ENCODE data around the gene PGAP6.
"Not testable (repeated sequence)": the region's sequence is repeated elsewhere in the genome, so short reads cannot be mapped to it uniquely, and the experiment has no call there.

Gene PGAP6

DNA sequence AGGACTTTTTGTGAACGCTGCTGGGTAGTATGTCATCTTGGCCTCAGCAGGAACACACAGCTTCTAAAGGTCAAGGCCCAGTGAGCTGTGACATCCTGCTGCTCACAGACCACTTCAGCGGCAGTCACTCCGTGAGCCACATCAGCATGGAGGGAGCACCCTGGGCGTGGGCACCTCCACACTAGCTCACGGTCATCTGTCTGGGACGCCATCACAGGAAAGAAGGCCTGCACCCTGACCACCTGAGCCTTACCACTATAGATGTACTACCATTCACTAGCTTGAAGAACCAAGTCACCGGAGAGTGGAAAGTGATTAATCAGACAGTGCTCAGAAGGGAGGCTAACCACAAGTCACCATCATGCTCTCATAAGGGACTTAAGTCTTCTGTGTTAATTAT lies 32.6 kb downstream of the PGAP6 start:
- no peak for DNase-seq (ENCODE audit: low spot score)

DNA sequence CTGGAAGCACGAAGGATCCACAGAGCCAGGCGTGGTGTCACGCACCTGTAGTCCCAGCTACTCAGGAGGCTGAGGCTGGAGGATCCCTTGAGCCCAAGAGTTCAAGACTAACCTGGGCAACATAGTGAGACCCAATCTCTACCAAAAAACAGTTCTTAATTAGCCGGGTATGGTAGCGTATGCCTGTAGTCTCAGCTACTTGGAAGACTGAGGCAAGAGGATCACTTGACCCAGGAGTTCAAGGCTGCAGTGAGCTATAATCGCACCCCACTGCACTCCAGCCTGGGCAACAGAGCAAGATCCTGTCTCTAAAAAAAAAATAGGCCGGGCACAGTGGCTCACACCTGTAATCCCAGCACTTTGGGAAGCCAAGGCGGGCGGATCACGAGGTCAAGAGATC lies 33.3 kb downstream of the PGAP6 start:
- DNase-seq (ENCODE audit: low spot score), result not testable (repeated sequence)

DNA sequence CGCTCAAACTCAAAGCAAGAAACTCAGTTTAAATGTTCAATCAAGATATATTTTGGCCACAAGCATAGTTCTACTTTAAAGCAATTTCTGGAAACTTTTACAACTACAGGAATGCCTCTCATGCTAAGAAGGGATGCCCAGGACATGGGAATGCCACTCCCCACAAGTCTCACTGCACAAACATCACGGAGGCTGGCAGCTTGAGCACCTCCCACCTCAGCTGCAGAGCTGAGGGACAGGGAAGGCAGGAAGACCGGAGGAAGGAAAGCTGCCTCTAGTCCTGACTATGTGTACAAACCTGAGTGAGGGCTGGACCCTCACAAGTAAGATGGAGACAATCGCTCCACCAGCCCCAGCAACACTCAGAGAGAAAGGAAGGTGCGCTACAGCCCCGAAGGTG lies 34.6 kb downstream of the PGAP6 start:
- no peak for DNase-seq (ENCODE audit: low spot score)

DNA sequence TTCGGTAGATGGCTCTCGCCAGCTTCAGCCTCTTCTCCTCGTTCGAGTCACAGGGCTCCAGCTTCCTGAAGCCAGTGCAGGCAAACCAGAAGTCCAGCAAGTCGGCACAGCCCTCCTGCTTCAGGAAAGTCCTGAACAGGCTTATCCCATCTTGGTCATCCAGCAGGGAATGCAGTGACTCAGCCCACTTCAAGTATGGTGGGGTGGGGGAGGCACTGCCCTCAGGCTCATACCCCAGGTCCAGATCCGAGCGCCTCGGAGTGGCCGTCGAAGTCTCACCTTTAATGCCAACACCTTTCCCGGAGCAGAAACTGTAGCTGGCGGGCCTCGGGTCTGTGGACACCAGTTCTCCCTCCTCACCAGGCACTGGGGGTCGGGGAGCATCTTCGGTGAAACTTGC lies 35.2 kb downstream of the PGAP6 start:
- no peak for DNase-seq (ENCODE audit: low spot score)

DNA sequence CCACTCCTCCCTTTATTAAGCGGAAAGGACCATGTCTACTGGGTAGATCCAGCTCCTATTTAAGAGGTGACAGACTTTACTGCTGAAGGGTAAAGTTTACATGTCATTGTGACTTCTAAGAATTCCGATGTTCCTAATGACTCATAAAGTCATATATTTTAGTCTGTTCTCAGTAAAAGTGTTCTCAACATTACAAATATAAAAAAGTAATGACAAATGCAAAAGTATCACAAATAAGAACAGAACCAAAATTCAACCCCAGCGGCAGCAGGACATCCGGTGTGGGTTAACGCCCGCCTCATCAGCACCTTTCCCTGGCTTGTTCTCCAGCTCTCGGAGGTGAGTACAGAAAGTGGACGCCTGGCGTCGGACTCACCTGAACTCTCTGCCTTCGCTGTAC lies 36.0 kb downstream of the PGAP6 start:
- DNase-seq (ENCODE audit: low spot score), result no peak

DNA sequence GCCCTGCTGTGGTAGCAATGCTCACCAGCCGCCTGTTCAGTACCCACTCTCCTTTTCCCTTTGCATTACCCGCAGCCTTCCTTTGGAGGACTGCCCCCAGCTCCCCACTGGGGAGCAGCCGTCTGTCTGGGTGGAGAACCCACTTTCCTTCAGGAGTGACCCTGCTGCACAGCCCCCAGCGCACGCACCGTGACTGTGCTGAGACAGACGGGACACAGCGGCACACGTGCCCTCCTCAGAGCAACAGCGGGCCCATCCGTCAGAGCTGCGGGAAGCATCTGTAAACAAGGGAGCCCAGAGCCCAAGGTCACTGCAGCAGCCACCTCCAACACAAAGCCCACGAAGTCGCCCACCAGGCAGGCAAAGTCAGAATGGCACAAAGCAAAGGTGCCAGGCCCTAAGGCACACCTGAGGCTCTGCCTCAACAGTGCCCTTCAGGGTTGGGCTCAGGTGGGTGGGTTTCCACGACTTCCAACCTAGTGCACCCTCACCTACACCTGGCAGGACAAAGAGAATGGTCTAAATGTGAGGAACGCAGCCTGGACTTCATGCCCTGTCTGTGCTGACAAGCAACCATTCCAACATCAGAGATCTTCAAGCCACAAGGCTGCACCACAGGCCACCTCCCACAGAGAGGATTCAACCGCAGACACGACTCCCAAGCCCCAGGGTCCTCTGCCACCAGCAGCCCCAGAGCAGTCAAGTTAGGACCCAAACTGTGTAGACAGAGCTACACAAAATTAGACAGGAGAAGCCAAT lies 39.1 kb downstream of the PGAP6 start:
- DNase-seq (ENCODE audit: low spot score), result no peak

DNA sequence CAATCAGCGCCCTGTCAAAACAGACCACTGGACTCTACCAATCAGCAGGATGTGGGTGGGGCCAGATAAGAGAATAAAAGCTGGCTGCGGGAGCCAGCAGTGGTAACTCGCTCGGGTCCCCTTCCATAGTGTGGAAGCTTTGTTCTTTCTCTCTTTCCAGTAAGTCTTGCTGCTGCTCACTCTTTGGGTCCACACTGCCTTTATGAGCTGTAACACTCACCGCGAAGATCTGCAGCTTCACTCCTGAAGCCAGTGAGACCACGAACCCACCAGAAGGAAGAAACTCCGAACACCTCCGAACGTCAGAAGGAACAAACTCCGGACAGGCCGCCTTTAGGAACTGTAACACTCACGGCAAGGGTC lies 39.8 kb downstream of the PGAP6 start:
- DNase-seq (ENCODE audit: low spot score), result not testable (repeated sequence)

DNA sequence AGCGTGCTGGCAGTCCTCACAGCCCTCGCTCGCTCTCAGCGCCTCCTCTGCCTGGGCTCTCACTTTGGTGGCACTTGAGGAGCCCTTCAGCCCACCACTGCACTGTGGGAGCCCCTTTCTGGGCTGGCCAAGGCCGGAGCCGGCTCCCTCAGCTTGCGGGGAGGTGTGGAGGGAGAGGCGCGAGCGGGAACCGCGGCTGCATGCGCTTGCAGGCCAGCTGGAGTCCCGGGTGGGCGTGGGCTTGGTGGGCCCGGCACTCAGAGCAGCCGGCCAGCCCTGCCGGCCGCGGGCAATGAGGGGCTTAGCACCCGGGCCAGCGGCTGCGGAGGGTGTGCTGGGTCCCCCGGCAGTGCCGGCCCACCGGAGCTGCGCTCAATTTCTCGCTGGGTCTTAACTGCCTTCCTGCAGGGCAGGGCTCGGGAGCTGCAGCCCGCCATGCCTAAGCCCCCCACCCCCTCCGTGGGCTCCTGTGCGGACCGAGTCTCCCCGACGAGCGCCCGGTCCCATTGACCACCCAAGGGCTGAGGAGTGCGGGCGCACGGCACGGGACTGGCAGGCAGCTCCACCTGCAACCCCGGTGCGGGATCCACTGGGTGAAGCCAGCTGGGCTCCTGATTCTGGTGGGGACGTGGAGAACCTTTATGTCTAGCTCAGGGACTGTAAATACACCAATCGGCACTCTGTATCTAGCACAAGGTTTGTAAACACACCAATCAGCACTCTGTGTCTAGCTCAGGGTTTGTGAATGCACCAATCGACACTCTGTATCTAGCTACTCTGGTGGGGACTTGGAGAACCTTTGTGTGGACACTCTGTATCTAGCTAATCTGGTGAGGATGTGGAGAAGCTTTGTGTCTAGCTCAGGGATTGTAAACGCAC lies 40.4 kb downstream of the PGAP6 start:
- not testable (repeated sequence) for DNase-seq (ENCODE audit: low spot score)

DNA sequence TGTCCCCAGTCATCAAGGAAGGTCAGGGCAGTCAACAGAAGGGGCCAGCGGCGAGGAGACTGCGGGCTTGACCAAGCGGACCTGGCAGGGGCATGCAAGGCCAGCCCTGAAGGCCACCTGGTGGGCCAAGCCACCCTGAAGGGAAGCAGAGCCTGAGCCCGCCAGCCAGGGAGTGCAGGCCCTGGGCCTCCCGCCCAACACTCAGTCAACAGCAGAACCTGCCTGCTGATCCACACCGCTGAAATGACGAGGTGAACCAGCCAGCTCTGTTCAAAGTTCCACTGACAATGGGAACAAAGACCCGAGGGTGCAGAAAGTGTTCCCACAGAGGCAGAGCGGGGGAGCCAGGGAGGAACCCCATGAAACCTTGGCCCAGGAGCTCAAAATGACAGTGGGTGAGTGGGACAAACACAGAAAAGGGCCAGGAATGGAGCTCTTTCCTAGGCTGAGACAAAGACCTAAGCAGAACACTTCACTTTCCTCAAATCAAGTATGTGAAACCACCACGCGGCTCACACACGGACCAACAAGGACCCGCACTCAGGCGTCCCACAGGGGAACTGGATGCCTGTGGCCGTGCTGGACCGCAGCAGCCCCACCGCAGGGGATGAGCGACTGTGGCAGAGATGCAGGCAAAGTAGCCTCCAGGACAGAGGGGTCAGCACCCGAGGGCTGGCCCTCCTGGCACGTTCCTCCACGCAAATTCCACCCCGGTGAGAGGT lies 41.2 kb downstream of the PGAP6 start:
- no peak for DNase-seq (ENCODE audit: low spot score)

DNA sequence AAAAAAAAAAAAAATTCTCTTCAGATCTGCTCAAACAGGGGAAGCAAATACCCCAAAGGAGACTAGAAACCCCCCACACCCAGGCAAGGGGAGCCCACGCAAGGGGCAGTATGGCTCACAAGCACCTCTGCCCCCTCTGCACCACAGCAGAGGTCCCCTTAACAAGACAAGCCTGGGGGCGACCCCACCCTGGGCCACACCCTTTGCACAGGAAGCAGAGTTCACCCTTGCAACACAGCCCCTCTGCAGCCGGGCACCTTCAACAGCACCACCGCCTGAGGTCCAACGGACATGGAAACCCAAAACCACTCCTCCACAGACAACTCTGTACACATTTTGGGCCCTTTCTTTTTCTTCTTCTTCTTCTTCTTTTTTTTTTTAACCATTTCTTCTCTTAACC lies 42.1 kb downstream of the PGAP6 start:
- DNase-seq (ENCODE audit: low spot score), result no peak

DNA sequence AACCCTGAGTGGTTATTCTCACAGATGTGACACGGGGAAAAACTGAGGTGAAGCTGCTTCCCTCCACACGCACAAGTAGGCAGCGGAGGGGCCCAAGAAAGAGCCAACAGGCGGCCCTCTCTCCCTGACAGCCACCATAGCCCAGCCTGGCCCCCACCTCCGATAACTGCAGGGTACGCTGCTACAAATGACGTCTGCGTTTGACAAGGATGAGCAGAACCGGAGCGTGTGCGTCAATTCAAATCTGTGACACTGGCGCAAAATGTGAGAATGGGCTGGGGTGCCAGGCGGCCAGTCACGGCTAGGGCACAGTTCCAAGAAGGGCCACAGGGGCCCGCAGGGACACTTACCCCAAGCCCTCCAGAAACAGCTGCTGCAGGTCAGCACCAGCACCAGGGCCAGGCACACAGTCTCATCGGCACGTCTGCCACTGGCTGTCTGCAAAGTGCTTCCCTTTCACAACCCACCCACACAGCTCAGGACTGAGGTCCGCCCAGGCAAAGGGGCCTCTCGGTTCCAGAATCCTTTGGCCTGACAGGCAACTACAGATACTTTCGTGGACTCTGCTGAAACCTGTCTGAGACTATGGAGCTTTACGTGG lies 43.7 kb downstream of the PGAP6 start:
- DNase-seq (ENCODE audit: low spot score), result no peak

DNA sequence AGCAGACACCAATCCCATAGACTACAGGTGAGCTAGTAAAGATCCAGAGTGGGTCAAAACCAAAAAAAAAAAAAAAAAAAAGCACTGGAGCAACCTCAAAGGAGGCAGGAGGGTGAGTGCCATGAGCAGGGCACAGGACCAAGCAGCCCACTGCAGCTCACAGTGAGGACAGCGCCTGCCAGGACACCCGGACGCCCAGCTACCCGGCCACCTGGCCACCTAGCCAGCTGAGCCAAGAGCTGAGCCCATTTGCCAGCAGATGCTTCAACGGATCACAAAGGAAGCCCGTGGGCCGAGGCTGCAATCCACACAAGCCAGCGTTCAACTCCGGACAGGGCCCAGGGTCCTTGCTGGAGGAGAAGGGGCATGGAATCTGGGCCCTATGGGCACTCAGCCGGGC lies 44.3 kb downstream of the PGAP6 start:
- DNase-seq (ENCODE audit: low spot score), result no peak

DNA sequence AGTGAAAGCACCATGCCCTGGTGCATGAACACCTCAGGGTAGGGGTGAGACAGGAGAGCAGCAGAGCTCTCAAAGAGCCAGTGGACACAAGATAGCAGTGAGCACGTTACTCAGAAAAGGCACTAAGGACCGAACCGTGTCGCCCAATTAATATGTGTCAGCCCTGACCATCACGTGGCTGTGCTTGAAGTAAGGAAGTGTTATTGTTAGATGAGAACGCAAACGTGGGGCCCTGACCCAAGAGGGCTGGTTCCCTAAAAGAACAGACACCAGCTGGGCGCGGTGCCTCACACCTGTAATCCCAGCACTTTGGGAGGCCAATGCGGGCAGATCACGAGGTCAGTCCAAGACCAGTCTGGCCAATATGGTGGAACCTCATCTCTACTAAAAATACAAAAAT lies 45.5 kb downstream of the PGAP6 start:
- DNase-seq (ENCODE audit: low spot score), result no peak

DNA sequence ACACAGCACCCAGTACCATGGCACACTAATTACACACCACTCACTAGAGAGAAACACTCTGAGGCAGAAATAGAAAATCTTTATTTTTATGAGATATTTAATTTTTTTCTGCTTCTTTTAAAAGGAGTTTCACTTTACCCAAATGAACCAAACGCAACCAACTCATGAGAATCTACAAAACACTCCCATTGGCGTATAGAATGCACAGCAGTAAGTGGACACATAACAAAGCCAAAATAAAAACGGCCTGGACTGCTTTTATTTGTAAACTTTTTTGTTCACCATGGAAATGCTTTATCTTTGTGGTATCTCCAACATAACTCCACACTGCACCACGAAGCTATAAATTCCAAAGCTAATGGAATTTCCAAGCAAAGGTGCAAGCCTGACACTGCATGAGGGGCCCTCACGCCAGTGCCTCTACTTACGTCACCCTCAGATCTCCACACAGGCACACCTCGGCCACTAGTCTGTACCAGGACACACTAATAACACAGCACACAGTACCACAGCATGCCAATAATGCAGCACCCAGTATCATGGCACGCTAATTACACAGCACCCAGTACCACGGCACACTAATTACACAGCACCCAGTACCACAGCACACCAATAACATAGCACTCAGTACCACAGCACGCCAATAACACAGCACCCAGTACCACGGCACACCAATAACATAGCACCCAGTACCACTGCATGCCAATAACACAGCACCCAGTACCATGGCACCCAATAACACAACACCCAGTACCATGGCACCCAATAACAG lies 46.7 kb downstream of the PGAP6 start:
- DNase-seq (ENCODE audit: low spot score), result not testable (repeated sequence)

DNA sequence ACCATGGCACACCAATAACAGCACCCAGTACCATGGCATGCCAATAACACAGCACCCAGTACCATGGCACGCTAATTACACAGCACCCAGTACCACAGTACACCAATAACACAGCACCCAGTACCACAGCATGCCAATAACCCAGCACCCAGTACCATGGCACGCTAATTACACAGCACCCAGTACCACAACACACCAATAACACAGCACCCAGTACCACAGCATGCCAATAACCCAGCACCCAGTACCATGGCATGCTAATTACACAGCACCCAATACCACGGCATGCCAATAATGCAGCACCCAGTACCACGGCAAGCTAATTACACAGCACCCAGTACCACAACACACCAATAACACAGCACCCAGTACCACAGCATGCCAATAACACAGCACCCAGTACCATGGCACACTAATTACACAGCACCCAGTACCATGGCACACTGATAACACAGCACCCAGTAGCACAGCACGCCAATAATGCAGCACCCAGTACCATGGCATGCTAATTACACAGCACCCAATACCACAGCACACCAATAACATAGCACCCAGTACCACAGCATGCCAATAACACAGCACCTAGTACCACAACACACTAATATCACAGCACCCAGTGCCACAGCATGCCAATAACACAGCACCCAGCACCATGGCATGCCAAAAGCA lies 47.5 kb downstream of the PGAP6 start:
- DNase-seq (ENCODE audit: low spot score), result not testable (repeated sequence)

DNA sequence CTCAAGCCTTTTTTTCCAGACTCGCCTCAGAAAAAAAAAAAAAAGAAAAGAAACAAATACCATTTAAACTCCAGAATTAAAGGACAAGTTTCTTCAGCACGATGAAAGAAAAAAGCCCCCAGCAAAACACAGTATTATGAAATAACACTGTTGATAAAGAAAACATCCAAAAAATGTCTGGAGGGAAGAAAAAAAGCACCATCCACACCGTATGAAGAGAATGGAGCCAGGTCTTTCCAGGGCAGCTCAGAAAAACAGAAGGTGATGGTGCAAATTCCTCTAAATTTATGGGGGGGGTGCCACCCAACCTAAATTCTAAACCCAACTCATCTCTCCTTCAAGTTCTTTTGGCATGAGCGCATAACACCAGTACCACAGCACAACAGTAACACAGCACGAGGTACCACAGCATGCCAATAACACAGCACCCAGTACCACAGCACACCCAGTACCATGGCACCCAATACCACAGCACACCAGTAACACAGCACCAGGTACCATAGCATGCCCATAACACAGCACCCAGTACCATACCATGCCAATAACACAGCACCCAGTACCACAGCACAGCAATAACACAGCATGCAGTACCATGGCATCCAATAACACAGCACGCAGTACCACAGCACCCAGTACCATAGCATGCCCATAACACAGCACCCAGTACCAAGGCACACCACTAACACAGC lies 48.2 kb downstream of the PGAP6 start:
- DNase-seq (ENCODE audit: low spot score), result no peak

DNA sequence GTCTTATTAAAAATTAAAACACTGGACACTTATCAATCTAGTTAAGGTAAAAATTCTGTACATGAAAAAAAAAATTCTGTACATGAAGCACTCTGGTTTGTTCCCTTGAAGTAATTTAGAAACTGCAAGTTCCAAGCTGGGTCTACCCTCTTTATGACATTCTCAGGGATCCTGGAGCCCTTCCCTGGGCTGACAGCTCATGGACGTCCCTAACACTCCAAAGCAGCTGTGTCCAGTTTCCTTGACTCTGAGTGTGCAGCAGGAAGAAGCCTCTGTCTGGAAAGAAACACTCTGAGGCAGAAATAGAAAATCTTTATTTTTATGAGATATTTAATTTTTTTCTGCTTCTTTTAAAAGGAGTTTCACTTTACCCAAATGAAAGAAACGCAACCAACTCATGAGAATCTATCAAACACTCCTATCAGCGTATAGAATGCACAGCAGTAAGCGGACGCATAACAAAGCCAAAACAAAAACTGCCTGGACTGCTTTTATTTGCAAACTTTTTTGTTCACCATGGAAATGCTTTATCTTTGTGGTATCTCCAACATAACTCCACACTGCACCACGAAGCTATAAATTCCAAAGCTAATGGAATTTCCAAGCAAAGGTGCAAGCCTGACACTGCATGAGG lies 50.5 kb downstream of the PGAP6 start:
- not testable (repeated sequence) for DNase-seq (ENCODE audit: low spot score)

DNA sequence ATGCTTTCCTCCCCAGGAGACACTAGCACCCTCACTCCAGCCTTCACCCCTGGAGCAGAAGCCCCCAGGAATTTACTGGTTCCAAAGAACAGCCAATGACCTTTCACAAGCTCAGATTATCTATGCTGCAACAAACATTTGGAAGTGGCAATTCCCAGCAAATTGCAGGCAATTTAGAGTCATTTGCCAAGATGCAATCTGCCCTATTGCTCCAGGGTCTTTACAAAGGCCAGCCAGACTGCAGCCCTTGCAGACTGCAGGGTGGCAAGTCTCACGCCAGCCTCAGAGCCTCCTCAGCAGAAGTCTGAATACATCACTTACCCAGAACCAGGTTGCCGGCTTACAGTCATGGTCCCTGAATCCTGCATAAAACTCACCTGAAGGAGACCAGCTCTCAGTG lies 51.0 kb downstream of the PGAP6 start:
- no peak for DNase-seq (ENCODE audit: low spot score)

DNA sequence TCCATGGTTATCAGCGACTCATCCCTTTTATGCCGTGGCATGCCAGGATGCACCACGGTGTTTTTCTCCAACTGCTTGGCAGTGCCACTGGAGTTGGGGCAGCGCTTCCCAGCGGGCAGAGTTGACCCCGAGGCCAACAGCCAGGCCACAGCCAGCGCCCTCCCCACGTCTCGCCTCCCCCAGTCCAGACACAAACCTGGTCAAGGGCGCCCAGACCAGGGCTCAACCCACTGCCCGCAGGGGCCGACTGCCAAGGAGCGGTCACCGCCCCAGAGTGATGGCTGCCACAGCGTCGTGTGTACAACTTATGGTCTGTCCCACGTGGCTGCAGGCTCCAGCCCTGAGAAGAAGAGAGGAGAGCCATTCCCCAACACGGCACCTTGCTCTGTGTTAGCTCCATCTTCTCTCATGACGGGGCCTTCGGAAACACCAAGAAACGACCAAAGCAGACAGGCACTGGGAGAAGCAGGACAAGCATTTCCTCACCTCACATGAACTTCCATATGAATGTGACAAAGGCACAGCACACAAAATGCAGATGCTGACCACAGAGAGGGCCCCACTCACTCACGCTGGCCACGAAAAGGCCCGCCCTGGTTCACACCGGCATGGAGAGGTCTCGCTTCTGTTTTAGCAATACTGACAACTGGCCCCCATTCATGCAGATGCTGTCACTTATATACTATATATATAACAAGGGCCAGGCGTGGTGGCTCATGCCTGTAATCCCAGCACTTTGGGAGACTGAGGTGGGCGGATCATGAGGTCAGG lies 56.2 kb downstream of the PGAP6 start:
- DNase-seq (ENCODE audit: low spot score), result no peak

Measured in SW480 (cell line).